Esophagus squamous epithelium (tissue), 4 donors: ENCODE measurements around the gene SETSIP.
"Not testable (repeated sequence)": the region's sequence is repeated elsewhere in the genome, so short reads cannot be mapped to it uniquely, and the experiment has no call there.

ENCODE experiments used
- CTCF ChIP-seq, 6 experiments: fragments of 450-650 bp in 4 of 6; fragments of 200-600 bp in 2 of 6; sonication (generic) in 2 of 6; IDR thresholded peaks; one replicate each; pipeline ENCODE4 v1.5.1; 2016 to 2019; ENCODE audit warnings: antibody characterized with exemption in 6 of 6, mild to moderate bottlenecking in 4 of 6, moderate library complexity in 4 of 6
- POLR2A ChIP-seq, 4 donors: fragments of 450-650 bp; IDR thresholded peaks; one replicate each; pipeline ENCODE4 v1.6.1; 2017; ENCODE audit warnings: antibody characterized with exemption in 4 of 4, mild to moderate bottlenecking in 4 of 4, moderate library complexity in 3 of 4

GRCh38 chr1:92026042-92026441 is 49.2 kb downstream of the SETSIP start:
- not testable (repeated sequence) for TF ChIP-seq POLR2A, CTCF (IDR thresholded peaks at IDR 0.05)
